ELF-1 (cell line): ENCODE data around the gene KLB.

ENCODE experiments used
- DNase-seq: peaks from one replicate; pipeline ENCODE4 v3.0.0-alpha.2; 2016; ENCODE audit warnings: low read depth, low spot score

Gene KLB

DNA sequence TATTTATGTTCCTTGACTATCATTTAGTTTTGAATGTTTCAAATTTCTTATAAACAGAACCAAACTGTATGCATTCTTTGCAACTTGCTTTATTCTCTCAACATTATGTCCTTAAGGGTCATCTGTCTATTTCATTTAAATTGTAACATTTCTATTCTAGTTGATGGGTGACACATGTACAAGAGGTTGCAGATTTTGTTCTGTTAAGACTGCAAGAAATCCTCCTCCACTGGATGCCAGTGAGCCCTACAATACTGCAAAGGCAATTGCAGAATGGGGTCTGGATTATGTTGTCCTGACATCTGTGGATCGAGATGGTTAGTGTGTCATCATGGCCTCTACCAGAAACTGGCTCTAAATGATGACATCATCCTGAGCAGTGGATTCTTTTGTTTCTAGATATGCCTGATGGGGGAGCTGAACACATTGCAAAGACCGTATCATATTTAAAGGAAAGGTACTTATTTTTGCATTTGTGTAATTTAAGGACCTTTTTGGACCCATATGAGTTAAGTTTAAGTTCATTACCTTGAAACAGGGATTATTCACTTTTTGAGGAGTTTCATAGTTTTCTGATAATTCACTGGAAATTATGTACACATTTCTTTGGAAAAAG is 58.3 kb downstream of the KLB start:
- peak; percentile 34 for DNase-seq

- DNase-seq = no peak
Observed at GRCh38 chr4:39466747-39467146, 60.0 kb downstream of the KLB start.

- no peak for DNase-seq
Observed at GRCh38 chr4:39467464-39467863, 60.7 kb downstream of the KLB start.

DNA sequence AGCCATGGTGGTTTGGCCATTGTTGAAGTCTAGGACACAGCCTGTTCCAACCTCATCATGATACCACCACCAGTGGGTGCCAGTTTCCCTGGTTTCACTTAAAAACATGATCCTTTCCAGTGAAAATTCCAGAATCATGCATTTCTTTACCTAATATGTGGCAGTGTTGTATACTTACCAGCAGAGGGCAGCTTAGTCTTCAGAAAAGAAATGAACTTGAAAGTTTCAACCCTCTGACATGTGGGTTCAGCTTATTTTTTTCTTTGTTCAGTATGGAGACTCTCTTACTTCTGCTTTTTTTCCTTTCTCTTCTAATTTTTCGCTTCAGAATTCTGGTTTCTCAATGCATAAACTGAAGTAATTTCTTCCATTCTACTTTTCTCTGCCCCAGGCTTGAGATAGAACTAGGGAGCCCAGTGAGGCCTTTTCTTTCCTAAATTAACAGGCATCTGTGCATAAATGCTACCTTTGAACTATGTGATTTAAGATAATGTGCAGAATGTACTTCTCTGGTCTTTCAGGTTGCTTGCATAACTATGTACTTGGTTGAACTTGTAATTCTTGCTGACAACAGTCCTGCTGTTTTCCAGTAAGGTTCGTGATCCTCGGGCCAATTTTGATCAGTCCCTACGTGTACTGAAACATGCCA is 62.8 kb downstream of the KLB start:
- DNase-seq = peak; percentile 48

GRCh38 chr4:39470402-39470801 is 63.7 kb downstream of the KLB start:
- no peak for DNase-seq

DNA sequence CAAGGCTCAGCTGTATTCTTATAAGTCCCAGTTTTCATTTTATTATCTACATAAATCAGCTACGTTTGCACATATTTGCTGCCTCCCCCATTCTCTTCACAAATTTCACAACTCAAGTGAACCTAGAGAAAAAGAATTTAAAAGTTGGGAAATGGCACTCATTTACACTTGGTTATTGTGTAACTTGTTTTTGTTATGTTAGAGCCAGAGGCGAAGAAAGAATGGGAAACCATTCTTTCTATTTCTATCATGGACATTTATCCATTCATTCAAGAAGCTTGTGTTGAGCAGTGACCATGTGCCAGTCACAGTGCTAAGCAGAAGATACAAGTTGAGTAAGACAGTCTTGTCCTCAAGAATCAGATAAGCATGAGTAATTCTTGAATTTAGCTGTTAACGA is 65.7 kb downstream of the KLB start:
- DNase-seq = no peak

GRCh38 chr4:39476187-39476895 is 69.6 kb downstream of the KLB start:
- no peak for DNase-seq

GRCh38 chr4:39480251-39480650 is 73.5 kb downstream of the KLB start:
- DNase-seq = no peak

GRCh38 chr4:39480902-39481695 is 74.4 kb downstream of the KLB start:
- DNase-seq = no peak

- DNase-seq = no peak
Observed at GRCh38 chr4:39484582-39485272, 78.0 kb downstream of the KLB start.

- DNase-seq = no peak
Observed at GRCh38 chr4:39486221-39486804, 79.6 kb downstream of the KLB start.

- no peak for DNase-seq
Observed at GRCh38 chr4:39490322-39490721, 83.6 kb downstream of the KLB start.

- DNase-seq = no peak
Observed at GRCh38 chr4:39494354-39494753, 87.6 kb downstream of the KLB start.

DNA sequence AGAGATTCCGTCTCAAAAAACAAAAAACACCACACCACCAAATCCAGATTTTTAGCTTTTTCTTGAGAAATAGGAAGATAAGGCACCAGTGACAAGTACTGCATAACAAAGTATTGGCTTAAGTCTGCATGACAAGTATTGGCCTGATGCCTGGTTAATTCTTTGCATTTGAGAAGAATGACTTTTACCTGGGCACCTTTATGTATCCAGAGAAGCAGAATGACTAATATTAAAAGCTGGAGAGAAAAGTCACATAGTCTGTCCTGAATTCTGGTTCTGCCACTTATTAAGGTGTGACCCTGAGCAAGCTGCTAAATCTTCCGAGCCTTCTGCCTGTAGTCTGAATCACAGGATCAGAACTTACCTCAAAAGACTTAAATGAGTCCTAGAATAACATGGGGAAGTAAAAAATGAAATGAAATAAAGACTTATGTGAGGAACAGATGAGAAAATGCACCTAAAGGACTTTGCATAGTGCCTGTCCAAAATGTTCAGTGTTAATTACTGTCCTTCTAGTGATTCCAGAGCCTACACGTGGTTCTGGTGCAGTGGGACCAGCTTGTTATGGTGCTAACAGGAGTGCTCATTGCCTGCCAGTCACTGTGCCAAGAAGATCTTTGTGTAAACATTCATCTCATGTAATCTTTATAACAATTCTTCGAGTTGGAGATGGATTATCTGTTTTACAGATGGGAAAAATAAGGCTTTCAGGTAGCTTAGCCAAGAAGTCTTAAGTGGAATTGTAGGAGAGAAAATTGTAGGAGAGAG is 88.9 kb downstream of the KLB start:
- DNase-seq = no peak

GRCh38 chr4:39497909-39498726 is 91.4 kb downstream of the KLB start:
- DNase-seq = no peak

DNA sequence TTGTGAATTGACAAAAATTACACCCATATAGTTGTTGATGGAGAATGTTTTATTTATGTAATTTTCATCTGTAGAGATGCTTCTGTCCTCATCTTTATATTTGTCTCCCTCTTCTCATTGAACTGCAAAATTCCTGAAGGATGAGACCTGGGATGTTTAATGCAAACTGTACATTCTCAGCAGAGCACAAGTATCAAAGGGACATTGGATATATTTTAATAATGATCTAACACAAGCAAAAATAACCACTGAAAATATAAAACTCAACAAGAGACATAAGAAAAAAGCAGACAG is 91.9 kb downstream of the KLB start:
- no peak for DNase-seq
